ENCODE measurements around the gene CNTNAP5. TPM values are rescaled to one million over a fixed set of nuclear protein-coding genes. Genes with fewer than 3 reads are reported as not detected.

CNTNAP5 gene
- total and polyA plus RNA-seq, 7 donors: not detected

DNA sequence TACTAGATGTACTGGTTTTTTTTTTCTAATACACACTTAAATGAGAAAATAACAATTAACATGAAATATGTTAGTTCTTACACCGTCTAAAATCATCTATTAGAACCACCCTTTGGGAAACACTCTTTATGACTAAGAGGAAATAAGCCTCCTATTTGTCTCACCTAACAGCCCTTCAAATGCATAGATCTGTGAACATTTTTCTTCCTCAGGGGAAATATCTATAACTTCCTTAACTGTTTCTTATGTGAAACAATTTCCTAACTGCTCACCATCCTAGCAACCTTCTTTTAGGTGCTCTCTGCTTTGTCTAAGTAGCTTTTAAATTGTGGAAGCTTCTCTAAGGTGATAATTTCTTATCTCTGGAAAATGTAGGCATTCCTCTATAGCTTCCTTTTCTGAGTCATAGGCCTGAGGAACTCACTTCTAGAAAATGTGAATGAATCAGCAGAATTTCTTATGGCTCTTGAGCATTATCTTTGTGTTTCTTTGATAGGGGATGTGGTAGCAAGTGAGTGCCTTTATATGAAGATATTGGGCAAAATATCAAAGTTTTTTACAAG is 56.1 kb downstream of the CNTNAP5 start:
- 24 to 39% (median 28%) methylated on average over 1 of the region's 1 CpG for WGBS, 3 donors
- no peaks in the 10 kb centered on the region for H3K36me3 ChIP-seq (ENCODE audit: insufficient read depth in 1 of 2, low read depth in 1 of 2)
- TF ChIP-seq, protein P1, sequence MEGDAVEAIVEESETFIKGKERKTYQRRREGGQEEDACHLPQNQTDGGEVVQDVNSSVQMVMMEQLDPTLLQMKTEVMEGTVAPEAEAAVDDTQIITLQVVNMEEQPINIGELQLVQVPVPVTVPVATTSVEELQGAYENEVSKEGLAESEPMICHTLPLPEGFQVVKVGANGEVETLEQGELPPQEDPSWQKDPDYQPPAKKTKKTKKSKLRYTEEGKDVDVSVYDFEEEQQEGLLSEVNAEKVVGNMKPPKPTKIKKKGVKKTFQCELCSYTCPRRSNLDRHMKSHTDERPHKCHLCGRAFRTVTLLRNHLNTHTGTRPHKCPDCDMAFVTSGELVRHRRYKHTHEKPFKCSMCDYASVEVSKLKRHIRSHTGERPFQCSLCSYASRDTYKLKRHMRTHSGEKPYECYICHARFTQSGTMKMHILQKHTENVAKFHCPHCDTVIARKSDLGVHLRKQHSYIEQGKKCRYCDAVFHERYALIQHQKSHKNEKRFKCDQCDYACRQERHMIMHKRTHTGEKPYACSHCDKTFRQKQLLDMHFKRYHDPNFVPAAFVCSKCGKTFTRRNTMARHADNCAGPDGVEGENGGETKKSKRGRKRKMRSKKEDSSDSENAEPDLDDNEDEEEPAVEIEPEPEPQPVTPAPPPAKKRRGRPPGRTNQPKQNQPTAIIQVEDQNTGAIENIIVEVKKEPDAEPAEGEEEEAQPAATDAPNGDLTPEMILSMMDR (IDR thresholded peaks at IDR 0.05): no peak
- no peaks in the 10 kb centered on the region for H3K9me3 ChIP-seq
- no peaks in the 10 kb centered on the region for H3K27me3 ChIP-seq (ENCODE audit: insufficient read depth in 3 of 3, low read length in 2 of 3)
- ATAC-seq: no peak
- no peak overlapping the region for H3K27ac ChIP-seq
- intact Hi-C loops (cut with DNase I): no loop called here
- DNase-seq: no peak
- no peaks in the 10 kb centered on the region for H3K4me1 ChIP-seq
- H3K4me3 ChIP-seq: no peak overlapping the region

DNA sequence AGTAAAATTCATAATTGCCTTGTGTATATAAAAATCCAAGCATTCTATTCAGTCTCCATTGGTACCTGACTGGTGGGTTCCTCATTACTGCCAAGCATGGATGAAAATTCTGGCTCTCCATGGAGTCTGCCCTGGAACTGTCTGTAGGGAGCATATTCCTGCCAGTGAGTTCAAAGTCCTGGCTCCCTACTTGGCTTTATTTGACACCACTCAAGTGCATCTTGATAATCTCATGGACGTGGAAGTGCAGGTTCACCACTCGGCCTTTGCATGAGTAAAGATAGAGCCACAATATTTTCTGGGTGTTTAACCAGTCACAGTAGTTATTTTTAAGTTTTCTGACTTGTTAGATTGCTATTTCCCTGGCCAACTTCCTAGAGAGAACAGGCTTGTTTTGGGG is 63.5 kb downstream of the CNTNAP5 start:
- Histone ChIP-seq H3K4me1 (no peaks in the 10 kb centered on the region), H3K27ac (no peak overlapping the region), H3K36me3 (ENCODE audit: insufficient read depth in 1 of 2, low read depth in 1 of 2) (no peaks in the 10 kb centered on the region), H3K9me3 (no peaks in the 10 kb centered on the region), H3K4me3 (no peak overlapping the region), H3K27me3 (ENCODE audit: insufficient read depth in 3 of 3, low read length in 2 of 3) (no peaks in the 10 kb centered on the region)
- 59 to 67% (median 60%) methylated on average over 2 of the region's 2 CpGs for WGBS, 3 donors
- no peak for ATAC-seq
- TF ChIP-seq, protein P1 (IDR thresholded peaks at IDR 0.05): no peak
- intact Hi-C loops (cut with DNase I): no loop called here
- DNase-seq: no peak

DNA sequence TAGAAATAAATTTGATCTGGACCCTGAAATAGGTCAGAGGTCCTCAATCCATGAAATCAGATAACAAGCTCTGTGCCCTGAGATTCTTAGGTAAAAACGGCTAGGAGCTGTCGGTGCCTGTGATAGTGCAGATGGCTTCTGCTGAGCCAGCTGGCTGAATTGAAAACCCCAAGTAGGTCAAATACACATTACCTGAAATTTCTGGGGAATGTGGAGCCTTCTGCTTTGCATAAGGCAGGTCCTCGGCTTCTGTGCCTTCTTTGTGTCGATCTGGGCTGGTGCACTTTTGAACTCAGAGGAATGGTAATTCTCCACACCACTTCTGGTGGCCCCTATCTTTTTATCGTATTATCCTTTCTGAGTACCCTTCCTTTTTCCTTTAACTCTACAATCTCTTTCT is 66.6 kb downstream of the CNTNAP5 start:
- ATAC-seq (no peak), DNase-seq (no peak)
- WGBS, 3 donors: 49 to 55% (median 52%) methylated on average over 5 of the region's 5 CpGs
- no peak overlapping the region for H3K4me3 ChIP-seq
- intact Hi-C loops (cut with DNase I): no loop called here
- H3K27ac ChIP-seq: no peak overlapping the region
- H3K4me1 ChIP-seq: no peaks in the 10 kb centered on the region
- no peaks in the 10 kb centered on the region for H3K36me3 ChIP-seq (ENCODE audit: insufficient read depth in 1 of 2, low read depth in 1 of 2)
- no peaks in the 10 kb centered on the region for H3K9me3 ChIP-seq
- no peaks in the 10 kb centered on the region for H3K27me3 ChIP-seq (ENCODE audit: insufficient read depth in 3 of 3, low read length in 2 of 3)
- TF ChIP-seq, protein P1 (IDR thresholded peaks at IDR 0.05): no peak

DNA sequence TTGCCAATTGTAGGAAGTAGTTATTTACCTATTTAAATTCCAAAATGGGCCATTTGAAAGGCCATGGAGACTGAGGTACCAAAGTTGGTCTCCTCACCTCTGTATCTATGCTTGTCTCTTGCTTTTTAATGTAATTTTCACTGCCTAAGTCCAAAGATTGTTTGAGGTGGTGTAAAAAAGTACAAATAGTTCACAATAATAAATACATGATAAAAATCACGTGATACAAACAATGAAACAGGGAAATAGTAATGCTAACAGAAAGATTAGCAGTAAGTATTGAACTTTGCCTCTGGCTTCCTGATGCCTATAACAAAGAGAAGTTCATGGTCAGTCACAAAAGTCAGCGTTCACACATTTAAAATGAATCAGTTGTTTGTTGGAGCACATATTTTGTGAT is 67.6 kb downstream of the CNTNAP5 start:
- WGBS, 3 donors: 66 to 79% (median 70%) methylated on average over 2 of the region's 2 CpGs
- DNase-seq (no peak), ATAC-seq (no peak)
- Histone ChIP-seq H3K27me3 (ENCODE audit: insufficient read depth in 3 of 3, low read length in 2 of 3) (no peaks in the 10 kb centered on the region), H3K27ac (no peak overlapping the region), H3K4me1 (no peaks in the 10 kb centered on the region), H3K36me3 (ENCODE audit: insufficient read depth in 1 of 2, low read depth in 1 of 2) (no peaks in the 10 kb centered on the region), H3K4me3 (no peak overlapping the region), H3K9me3 (no peaks in the 10 kb centered on the region)
- intact Hi-C loops (cut with DNase I): no loop called here
- TF ChIP-seq, protein P1 (IDR thresholded peaks at IDR 0.05): no peak

DNA sequence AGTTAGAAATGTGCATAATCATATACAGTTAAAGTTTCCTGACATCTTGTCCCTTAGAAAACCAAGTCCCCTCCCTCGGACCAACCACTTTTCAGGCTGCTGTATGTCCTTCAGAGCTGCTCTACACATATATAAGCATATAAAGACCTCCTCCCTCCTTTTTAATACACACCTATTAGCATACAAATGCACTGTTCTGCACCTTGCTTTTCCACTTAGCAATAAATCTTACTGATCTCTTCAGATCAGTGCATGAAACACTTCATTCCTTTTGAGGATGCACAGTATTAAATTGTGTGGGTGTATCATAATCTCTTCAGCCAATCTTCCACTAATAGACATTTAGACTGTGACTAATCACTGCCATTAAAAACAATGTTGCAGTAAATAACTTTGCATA is 79.8 kb downstream of the CNTNAP5 start:
- no peaks in the 10 kb centered on the region for H3K36me3 ChIP-seq (ENCODE audit: insufficient read depth in 1 of 2, low read depth in 1 of 2)
- WGBS, 3 donors: 71 to 81% (median 72%) methylated on average over 1 of the region's 1 CpG
- no peaks in the 10 kb centered on the region for H3K27me3 ChIP-seq (ENCODE audit: insufficient read depth in 3 of 3, low read length in 2 of 3)
- H3K27ac ChIP-seq: no peak overlapping the region
- H3K4me1 ChIP-seq: no peaks in the 10 kb centered on the region
- no peak for DNase-seq
- intact Hi-C loops (cut with DNase I): no loop called here
- TF ChIP-seq, protein P1 (IDR thresholded peaks at IDR 0.05): no peak
- no peak for ATAC-seq
- H3K9me3 ChIP-seq: no peaks in the 10 kb centered on the region
- H3K4me3 ChIP-seq: no peak overlapping the region

Data from psoas muscle (tissue), 8 donors.